ENCODE measurements around the gene TMEM39B.
A peak's percentile ranks its signal among the peaks of the same experiment; 100 is the strongest.
"Not testable (repeated sequence)": the region's sequence is repeated elsewhere in the genome, so short reads cannot be mapped to it uniquely, and the experiment has no call there.

Gene TMEM39B

DNA sequence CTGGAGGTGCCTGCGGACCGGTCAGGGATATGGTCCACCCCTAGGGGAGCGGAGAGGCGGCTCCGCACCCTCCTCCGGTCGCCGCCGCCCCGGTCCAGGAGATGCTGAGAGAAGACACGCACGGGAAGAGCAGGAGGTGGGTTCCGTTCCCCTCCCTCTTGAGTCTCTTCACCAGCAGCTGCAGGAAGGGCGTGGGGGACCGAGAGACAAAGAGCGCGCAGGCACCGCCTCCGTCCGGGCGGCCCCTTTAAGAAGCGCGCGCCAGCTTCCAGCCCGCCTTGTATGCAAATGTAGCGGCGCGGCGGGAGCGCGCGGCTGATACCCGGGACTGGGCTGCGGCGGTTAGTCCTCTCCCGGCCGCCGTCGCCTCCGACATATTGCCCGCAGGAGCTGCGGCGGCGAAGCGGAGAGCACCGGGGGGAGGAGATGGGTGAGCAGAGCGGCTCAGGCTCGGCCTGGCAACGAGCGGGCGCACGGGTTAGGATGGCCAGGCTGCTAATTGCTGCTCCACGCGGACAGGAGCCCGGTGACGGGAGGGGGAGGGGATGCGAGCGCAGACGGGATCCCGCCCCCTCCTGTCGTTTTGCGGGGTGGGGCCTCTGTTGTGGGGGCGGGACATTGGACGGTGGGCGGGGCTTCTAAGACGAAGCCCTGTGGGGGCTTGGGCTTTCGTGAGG, at the start of gene TMEM39B:
Gene TMEM39B (plus strand): TSS at position 318 of the 677 bp plus-strand sequence. CDS start 109 bp downstream, at position 427.
- DNase-seq, result peak; percentile 78

DNA sequence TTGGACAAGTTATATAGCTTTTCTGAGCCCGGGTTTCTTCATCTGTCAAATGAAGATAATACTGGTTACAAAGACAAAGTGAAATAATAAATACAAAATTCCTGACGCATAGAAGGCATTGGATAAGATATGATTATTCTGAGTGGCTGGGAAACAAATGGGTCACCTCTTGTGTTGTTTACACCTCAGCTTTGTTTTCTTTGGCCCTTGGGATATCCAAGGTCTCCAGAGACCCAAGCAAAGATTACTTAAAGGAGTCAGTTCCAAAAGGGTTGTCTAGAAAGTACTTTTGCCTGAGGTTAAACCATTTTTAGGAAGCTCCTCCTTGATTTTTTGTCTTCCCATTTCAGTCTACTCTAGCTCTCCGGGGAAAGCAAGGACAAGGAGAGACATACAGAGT, 49.4 kb upstream of the TMEM39B start:
- no peak for DNase-seq

GRCh38 chr1:32025515-32025914, 47.2 kb upstream of the TMEM39B start:
- no peak for DNase-seq

GRCh38 chr1:32028746-32029145, 44.0 kb upstream of the TMEM39B start:
- peak; percentile 13 for DNase-seq

DNA sequence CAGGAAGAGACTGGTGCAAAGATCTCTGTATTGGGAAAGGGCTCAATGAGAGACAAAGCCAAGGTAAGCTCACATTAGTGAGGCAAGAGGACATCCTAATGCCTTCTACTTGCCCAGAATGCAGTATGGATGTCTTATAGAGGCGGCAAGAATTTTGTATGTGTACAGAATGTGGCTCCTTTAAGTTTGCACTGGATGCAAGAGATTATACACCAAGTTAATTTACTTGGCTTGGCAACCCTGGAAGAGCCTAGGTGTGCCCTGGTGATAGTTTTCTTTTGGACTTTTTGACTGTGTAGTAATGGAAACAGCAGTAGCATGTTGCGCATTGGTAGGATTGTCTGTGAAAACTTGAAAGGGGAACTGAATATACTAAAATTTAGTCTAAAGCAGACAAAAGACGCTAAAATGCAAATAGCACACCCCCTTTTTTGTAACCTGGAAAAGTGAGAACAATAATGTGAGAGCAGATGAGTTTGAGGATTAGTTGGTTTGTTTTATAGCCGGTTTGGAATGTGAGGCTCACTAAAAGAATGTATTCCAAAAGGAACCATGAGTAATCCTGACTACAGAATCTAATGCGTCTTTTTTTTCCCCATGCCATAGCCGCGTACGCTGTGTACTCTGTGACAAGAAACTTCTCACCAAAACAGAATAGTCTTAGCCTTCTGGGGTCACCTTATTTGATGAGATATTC, 41.0 kb upstream of the TMEM39B start:
- no peak for DNase-seq

- DNase-seq, result no peak
These were observed 40.5 kb upstream of the TMEM39B start for GRCh38 chr1:32032275-32032615.

GRCh38 chr1:32035119-32035518, 37.6 kb upstream of the TMEM39B start:
- DNase-seq, result no peak

GRCh38 chr1:32040711-32041110, 32.0 kb upstream of the TMEM39B start:
- no peak for DNase-seq

- DNase-seq, result no peak
These were observed 30.4 kb upstream of the TMEM39B start for GRCh38 chr1:32042330-32042729.

GRCh38 chr1:32044234-32044633, 28.5 kb upstream of the TMEM39B start:
- no peak for DNase-seq

DNA sequence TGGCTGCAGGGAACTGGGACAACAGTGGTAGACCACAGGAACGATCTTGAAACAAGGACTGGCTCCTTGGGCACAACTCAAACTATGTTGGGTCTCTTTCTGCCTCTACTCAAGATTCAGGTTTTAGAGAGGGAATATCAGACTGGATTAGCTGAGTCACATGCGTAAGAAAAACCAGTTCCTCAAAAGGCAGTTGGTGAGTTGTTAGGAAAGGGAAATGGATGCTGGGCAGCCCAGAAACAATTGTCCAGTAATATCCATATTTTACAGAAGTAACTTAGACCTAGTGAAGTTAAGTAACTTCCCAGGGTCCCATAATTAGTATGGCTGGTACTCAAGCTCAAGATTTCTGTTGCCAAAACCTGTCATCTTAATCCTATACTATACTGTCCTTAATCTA, 27.0 kb upstream of the TMEM39B start:
- DNase-seq, result no peak

DNA sequence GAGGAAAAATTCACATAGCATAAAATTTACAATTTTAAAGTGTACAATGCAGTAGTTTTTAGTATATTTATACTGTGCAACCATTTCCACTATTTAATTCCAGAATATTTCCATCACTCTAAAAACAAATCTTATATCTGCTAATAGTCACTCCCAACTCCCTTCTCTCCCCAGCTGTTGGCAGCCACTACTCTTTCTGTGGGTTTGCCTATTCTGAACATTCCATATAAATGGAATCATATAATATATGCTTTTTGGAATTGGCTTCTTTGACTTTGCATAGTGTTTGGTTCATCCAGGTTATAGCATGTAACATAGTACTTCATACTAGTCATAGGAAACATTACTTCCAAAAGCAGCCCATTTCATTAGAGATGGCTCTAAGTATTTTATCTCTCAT, 25.0 kb upstream of the TMEM39B start:
- no peak for DNase-seq

GRCh38 chr1:32048440-32048839, 24.3 kb upstream of the TMEM39B start:
- DNase-seq, result no peak

DNA sequence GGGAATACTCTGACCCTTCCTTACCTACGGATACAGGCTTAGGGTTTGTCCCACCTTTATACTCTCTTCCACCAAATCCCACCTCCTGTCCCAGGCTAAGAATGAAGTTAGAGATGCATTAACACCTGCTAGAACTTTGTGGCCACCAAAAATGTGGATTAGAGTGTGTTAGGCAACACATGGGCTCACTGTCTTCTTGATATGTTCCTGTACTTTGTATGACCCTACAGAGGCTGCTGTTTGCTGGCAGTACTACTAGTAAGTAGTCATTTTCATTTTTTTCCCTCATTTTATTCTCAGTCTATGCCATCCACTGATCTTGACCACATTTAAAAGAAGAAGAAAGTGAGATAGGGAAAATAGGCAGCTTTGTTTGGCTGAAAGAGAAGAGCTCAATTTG, 21.0 kb upstream of the TMEM39B start:
- DNase-seq, result no peak

- DNase-seq, result no peak
These were observed 19.9 kb upstream of the TMEM39B start for GRCh38 chr1:32052887-32053286.

- DNase-seq, result no peak
These were observed 17.3 kb upstream of the TMEM39B start for GRCh38 chr1:32055416-32055815.

DNA sequence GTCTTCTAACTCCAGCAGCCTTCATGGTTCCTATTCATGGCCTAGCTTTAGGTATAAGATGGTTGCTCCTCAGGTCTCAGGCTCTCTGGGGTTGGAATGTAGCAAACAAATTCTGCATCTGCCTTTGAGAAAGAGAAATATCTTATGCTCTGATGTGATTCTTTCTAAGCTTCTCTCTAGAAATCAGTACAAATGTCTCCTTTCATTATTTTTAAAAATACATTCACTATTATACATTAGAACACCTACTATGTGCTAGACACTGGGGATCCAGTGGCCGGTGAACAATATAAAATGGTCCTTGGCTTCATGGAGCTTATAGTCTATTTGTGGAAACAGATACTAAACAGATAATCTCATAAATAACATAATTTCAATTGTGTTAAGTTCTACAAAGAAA, 16.1 kb upstream of the TMEM39B start:
- DNase-seq, result no peak

DNA sequence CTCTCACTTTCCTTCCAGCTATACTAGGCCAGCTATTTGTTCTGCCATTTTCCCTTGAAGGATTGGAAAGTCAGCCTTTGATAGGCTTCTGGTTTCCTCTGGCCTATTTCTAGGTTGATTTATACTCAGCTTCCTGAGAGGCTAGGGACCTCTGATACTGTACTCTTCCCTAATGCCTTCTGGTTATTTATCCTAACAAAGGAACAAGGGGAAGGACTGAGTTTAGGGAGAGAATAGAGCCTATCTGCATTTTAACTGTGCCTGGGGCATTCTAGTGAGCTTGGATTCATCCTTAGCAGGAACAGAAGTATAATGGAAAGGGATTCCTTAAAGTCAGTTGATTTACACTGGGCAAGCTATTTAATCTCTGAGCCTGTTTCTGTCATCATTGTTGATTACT, 11.8 kb upstream of the TMEM39B start:
- DNase-seq, result no peak

DNA sequence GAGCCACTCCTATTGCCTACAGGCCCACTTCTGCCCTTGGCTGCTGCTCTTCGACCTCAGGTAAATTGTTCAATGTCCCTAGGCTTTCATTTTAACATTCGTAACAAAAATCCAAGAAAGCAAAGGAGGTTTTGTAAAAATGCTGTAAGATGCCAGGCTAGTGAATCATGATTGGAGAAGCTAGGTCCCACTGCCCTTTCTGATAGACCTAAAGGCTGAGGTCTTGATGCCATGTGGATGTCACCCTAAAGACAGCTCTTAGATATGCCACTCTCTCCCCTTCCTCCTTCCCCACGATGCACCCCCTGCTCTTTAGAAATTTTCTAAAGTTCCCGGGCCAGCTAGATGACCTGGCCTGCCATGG, 9.9 kb upstream of the TMEM39B start:
- no peak for DNase-seq

DNA sequence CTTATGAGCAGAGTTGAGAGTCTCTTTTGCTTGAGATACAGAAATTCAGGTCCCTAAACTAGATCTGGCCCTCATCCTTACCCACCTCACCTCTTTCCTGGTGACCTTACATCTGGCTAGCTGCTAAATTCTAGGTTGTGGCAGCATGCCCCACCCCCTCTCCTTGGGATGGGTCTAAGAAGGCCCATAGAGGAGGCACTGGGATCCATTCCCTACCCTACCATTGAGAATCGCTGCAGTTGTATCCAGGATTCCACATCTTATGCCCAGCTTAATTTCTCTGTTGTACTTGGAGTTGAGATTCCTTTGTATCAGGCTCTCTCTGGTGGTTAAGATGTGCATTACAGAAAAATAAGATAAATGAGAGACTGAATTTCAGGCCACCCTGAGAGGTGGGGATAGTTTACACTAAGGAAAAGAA, 9.5 kb upstream of the TMEM39B start:
- no peak for DNase-seq

GRCh38 chr1:32065613-32066488, 6.9 kb upstream of the TMEM39B start:
- not testable (repeated sequence) for DNase-seq

DNA sequence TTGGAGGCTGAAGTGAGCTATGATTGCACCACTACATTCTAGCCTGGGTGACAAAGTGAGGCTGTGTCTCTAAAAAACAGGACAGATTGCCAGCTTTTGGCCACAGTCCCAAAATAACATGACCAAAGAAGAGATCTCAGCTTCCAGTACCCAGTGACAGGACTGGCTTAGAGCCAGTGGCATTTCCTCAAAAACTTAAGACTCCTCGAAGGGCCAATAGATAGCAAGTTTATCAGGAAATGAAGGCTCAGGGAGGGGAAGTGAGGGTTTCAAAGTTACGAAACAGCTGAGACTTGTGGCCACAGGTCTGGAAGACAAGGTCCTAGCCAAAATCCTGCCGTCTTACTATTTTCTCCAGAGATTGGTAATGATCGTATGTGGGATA, 6.3 kb upstream of the TMEM39B start:
- DNase-seq, result peak; percentile 55

GRCh38 chr1:32068957-32069588, 3.7 kb upstream of the TMEM39B start:
- DNase-seq, result no peak

Data from NCI-H2029 treated with DMSO at 0.1 percent for 48 hours (cell line).